RPMI7951 (cell line): ENCODE results near the gene SAMM50. TPM values are rescaled to one million over a fixed set of nuclear protein-coding genes. Genes with fewer than 3 reads are reported as not detected.

Experiments used
- DNase-seq: peaks from one replicate; pipeline ENCODE4 v3.0.0-alpha.2; 2012; ENCODE audit warnings: low read depth
- total RNA-seq: library from RNA; depleted of rRNA; stranded (reverse); fragments of >200 nt; shearing (Covaris generic); gene quantifications from 2 replicates; pipeline ENCODE4 v1.2.3, GENCODE V29; 2014

SAMM50 gene
- total RNA-seq, 1 experiment from 2014 or later, result 45.9 TPM

GRCh38 chr22:43976861-43977795, 21.9 kb downstream of the SAMM50 start:
- no peak for DNase-seq

- no peak for DNase-seq
These were observed 23.3 kb downstream of the SAMM50 start for GRCh38 chr22:43978558-43978957.

- DNase-seq, result no peak
These were observed 25.3 kb downstream of the SAMM50 start for GRCh38 chr22:43980579-43980978.

- DNase-seq, result no peak
These were observed 25.8 kb downstream of the SAMM50 start for GRCh38 chr22:43980996-43981395.

GRCh38 chr22:43983808-43984207, 28.6 kb downstream of the SAMM50 start:
- DNase-seq, result no peak

GRCh38 chr22:43985532-43985931, 30.3 kb downstream of the SAMM50 start:
- DNase-seq, result no peak

GRCh38 chr22:43988116-43988820, 33.0 kb downstream of the SAMM50 start:
- no peak for DNase-seq

- no peak for DNase-seq
These were observed 33.7 kb downstream of the SAMM50 start for GRCh38 chr22:43988960-43989359.

GRCh38 chr22:43990044-43990443, 34.8 kb downstream of the SAMM50 start:
- DNase-seq, result no peak

- no peak for DNase-seq
These were observed 36.2 kb downstream of the SAMM50 start for GRCh38 chr22:43991316-43992020.

- peak; percentile 96 for DNase-seq
These were observed 37.1 kb downstream of the SAMM50 start for GRCh38 chr22:43992331-43992821.

GRCh38 chr22:43993072-43993760, 38.0 kb downstream of the SAMM50 start:
- DNase-seq, result peak; percentile 44

- DNase-seq, result no peak
These were observed 38.8 kb downstream of the SAMM50 start for GRCh38 chr22:43994006-43994405.

GRCh38 chr22:43994416-43994815, 39.2 kb downstream of the SAMM50 start:
- no peak for DNase-seq

GRCh38 chr22:43995057-43995685, 39.9 kb downstream of the SAMM50 start:
- DNase-seq, result no peak

- DNase-seq, result no peak
These were observed 40.5 kb downstream of the SAMM50 start for GRCh38 chr22:43995798-43996169.

GRCh38 chr22:43996170-43996980, 41.1 kb downstream of the SAMM50 start:
- DNase-seq, result no peak

GRCh38 chr22:43996981-43997265, 41.7 kb downstream of the SAMM50 start:
- DNase-seq, result no peak

- DNase-seq, result no peak
These were observed 43.5 kb downstream of the SAMM50 start for GRCh38 chr22:43998679-43999264.

GRCh38 chr22:43999378-43999777, 44.1 kb downstream of the SAMM50 start:
- DNase-seq, result no peak
